ENCODE measurements around the gene LAS1L.
"Not testable (repeated sequence)": the region's sequence is repeated elsewhere in the genome, so short reads cannot be mapped to it uniquely, and the experiment has no call there.

LAS1L gene

GRCh38 chrX:65491620-65492019 lies 43.0 kb downstream of the LAS1L start:
- TF ChIP-seq, protein P1, sequence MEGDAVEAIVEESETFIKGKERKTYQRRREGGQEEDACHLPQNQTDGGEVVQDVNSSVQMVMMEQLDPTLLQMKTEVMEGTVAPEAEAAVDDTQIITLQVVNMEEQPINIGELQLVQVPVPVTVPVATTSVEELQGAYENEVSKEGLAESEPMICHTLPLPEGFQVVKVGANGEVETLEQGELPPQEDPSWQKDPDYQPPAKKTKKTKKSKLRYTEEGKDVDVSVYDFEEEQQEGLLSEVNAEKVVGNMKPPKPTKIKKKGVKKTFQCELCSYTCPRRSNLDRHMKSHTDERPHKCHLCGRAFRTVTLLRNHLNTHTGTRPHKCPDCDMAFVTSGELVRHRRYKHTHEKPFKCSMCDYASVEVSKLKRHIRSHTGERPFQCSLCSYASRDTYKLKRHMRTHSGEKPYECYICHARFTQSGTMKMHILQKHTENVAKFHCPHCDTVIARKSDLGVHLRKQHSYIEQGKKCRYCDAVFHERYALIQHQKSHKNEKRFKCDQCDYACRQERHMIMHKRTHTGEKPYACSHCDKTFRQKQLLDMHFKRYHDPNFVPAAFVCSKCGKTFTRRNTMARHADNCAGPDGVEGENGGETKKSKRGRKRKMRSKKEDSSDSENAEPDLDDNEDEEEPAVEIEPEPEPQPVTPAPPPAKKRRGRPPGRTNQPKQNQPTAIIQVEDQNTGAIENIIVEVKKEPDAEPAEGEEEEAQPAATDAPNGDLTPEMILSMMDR (IDR thresholded peaks at IDR 0.05; ENCODE audit: borderline replicate concordance, control extremely low read depth, extremely low read depth, insufficient read depth, missing control alignments): no peak
- DNase-seq (ENCODE audit: low spot score): no peak
- in situ Hi-C loops (cut with MboI; ENCODE audit: low sequenced_read_pairs, unreplicated experiment): no loop called here

DNA sequence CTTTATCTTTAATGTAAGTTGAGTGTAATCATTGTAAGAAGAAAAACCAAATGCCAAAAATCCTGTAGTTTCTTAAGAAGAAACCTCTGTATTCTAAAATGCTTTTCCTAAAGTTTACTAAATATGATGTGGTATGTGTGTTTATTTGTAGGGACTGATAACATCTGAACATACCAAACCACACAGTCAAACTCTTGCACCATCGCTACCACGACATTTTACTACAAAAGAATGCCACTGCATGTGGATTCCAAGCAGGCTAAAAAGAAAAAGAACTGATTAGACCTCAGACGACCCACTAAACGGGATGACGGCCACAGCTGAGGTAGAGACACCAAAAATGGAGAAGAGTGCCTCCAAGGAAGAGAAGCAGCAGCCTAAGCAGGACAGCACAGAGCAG lies 46.1 kb downstream of the LAS1L start:
- TF ChIP-seq, protein P1 (IDR thresholded peaks at IDR 0.05; ENCODE audit: borderline replicate concordance, control extremely low read depth, extremely low read depth, insufficient read depth, missing control alignments): no peak
- no peak for DNase-seq (ENCODE audit: low spot score)
- in situ Hi-C loops (cut with MboI; ENCODE audit: low sequenced_read_pairs, unreplicated experiment): no loop called here

- TF ChIP-seq, protein P1 (IDR thresholded peaks at IDR 0.05; ENCODE audit: borderline replicate concordance, control extremely low read depth, extremely low read depth, insufficient read depth, missing control alignments): no peak
- in situ Hi-C loops (cut with MboI; ENCODE audit: low sequenced_read_pairs, unreplicated experiment): no loop called here
- DNase-seq (ENCODE audit: low spot score): no peak
Measured at GRCh38 chrX:65480960-65481359, 53.6 kb downstream of the LAS1L start.

GRCh38 chrX:65479102-65479501 lies 55.5 kb downstream of the LAS1L start:
- in situ Hi-C loops (cut with MboI; ENCODE audit: low sequenced_read_pairs, unreplicated experiment); DNase-seq (ENCODE audit: low spot score): not testable (repeated sequence)

DNA sequence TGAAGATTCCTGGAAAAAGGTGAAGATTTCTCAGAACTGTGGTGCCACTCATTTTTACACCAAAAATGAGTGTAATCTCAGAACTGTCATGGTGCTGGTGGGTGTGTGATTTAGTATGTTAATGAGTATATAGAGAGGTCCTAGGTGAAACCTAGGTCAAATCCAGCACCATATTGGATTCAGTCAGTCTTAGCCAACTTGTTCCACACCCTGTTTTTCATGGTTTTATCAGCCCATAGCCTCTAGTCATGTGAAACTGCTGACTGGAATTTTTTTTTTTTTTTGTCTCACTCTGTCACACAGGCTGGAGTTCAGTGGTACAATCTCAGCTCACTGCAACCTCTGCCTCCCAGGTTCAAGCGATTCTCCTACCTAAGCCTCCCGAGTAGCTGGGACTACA lies 58.0 kb downstream of the LAS1L start:
- no peak for DNase-seq (ENCODE audit: low spot score)
- TF ChIP-seq, protein P1 (IDR thresholded peaks at IDR 0.05; ENCODE audit: borderline replicate concordance, control extremely low read depth, extremely low read depth, insufficient read depth, missing control alignments): no peak
- in situ Hi-C loops (cut with MboI; ENCODE audit: low sequenced_read_pairs, unreplicated experiment): no loop called here

DNA sequence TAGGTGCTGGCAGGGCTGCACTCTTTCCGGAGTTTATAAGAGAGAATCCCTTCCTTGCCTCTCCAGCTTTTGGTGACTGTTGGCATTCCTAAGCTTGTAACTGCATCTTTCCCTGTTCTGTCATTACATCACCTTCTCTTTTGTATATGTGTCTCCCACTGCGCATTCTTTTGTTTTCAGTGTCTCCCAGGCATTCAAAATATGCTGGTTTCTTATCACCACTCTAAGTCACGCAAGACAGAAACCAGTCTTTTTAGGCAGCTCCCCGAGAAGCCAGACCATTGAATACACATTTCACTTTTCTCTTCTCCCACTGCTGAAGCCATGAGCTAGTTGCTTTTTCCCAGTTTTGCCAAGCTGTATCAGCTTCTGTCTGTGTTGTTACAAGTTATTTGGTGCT lies 71.0 kb downstream of the LAS1L start:
- DNase-seq (ENCODE audit: low spot score): no peak

More for the DNA sequence above, 71.0 kb downstream of the LAS1L start:
- TF ChIP-seq, protein P1 (IDR thresholded peaks at IDR 0.05; ENCODE audit: borderline replicate concordance, control extremely low read depth, extremely low read depth, insufficient read depth, missing control alignments): no peak
- in situ Hi-C loops (cut with MboI; ENCODE audit: low sequenced_read_pairs, unreplicated experiment): no loop called here

Data from GM13976 (cell line).